Measurements from ENCODE around the gene KIAA0930.

GRCh38 chr22:45284705-45285262, 44.1 kb upstream of the KIAA0930 start, which contains the start of gene UPK3A:
- TF ChIP-seq ZNF121 (tag by site-specific recombination; IDR thresholded peaks at IDR 0.05): no peak
- TF ChIP-seq CTCF (tag by site-specific recombination; IDR thresholded peaks at IDR 0.05): no peak
- TF ChIP-seq ZNF701 (tag by site-specific recombination; IDR thresholded peaks at IDR 0.05): no peak
- no peak for TF ChIP-seq ZNF311 (tag by site-specific recombination; IDR thresholded peaks at IDR 0.05; ENCODE audit: borderline replicate concordance)
- no peak for TF ChIP-seq ATF2 (tag by site-specific recombination; IDR thresholded peaks at IDR 0.05; ENCODE audit: low read depth)
- TF ChIP-seq REST (tag by site-specific recombination; IDR thresholded peaks at IDR 0.05): no peak
- TF ChIP-seq ZEB2 (tag by site-specific recombination; IDR thresholded peaks at IDR 0.05): no peak
- TF ChIP-seq ZSCAN5A (tag by site-specific recombination; IDR thresholded peaks at IDR 0.05): no peak
- TF ChIP-seq ZNF416 (tag by site-specific recombination; IDR thresholded peaks at IDR 0.05): no peak
- no peak for TF ChIP-seq ZNF561 (tag by site-specific recombination; IDR thresholded peaks at IDR 0.05; ENCODE audit: borderline replicate concordance)
- no peak for TF ChIP-seq KLF8 (tag by site-specific recombination; IDR thresholded peaks at IDR 0.05)
- no peak for TF ChIP-seq ZNF623 (tag by site-specific recombination; IDR thresholded peaks at IDR 0.05)
